HG03135 (cell line): ENCODE measurements around the gene POLR3G.

Source experiments
- ATAC-seq: cut with Tn5 transposase; IDR thresholded peaks from one replicate; pipeline ENCODE4 v1.9.1; 2021; ENCODE audit warnings: mild to moderate bottlenecking, moderate library complexity; ENCODE audit not compliant: unreplicated experiment

POLR3G gene

DNA sequence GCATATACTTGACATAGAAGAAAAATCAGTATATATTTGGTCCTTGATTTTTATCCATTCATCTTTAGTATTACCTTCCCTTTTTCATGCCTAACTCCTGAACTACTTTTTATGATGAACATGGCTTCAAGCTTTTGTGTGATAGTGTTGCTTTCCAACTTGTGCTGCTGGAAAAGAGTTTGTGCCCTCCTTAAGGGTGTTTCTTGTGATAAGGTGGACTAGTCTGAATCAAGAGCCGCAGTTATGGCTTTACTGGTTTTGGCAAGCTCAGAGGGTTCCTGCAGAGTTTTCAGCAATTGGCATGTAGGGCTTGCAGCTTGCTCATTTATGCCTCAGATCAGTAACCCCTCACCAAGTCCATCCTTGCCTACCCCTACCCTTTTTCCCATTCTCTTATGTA lies 20.5 kb downstream of the POLR3G start:
- no peak for ATAC-seq

DNA sequence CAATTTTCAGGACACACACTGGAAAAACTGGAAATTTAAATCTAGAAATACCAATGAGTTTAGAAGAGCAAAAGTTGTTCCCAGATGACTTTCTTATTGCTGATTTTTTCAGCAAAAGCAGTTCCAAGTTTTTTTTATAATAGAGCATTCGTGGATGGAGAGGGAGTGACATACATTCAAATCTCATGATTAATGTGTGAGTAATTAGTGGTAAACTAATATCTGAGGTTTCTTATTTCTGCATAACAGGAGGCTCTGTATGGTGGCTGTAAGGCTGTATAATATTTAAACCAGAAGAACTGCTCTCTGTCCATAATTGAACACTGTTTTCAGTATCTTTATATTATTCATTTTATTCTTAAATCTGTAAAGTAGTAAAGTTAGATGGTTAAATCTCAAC lies 28.9 kb downstream of the POLR3G start:
- no peak for ATAC-seq

- ATAC-seq, result no peak
These were observed 30.1 kb downstream of the POLR3G start for GRCh38 chr5:90504743-90505142.

DNA sequence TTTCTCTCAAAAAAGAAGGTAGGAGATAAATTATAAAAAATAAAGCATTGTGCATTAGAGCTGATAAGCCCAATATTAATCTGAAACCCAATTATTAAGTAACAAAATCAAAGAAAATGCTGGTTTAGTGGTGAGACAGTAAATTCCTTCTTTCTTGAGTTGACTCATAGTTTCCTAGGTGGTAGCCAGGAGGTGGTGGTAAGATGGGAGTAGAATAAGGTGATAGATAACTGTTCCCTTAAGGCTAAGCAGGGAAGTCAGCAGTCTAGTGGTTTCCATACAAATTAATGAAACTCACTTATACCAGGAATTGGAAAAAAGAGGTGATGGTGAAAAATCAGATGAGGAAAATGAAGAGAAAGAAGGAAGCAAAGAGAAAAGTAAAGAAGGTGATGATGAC lies 31.6 kb downstream of the POLR3G start:
- no peak for ATAC-seq

DNA sequence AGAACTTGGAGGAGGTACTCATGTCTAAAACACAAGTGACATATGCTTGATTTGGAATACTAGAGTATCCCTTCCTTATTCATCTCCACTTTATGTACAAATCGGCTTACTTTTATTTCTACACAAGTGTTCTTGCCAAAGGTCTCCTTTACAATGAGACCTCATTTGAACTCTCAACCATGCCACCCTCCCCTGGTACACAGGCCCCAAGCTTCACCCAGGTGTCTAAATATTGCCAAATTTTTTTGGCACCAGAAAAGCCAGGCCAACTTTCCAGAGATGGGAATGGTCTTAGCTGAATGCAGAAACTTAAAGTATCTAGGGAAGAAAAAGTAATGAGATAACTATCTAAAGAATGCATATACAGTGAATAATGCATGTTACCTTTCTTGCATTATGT lies 35.8 kb downstream of the POLR3G start:
- ATAC-seq, result no peak

GRCh38 chr5:90514520-90514919 lies 39.9 kb downstream of the POLR3G start:
- no peak for ATAC-seq

DNA sequence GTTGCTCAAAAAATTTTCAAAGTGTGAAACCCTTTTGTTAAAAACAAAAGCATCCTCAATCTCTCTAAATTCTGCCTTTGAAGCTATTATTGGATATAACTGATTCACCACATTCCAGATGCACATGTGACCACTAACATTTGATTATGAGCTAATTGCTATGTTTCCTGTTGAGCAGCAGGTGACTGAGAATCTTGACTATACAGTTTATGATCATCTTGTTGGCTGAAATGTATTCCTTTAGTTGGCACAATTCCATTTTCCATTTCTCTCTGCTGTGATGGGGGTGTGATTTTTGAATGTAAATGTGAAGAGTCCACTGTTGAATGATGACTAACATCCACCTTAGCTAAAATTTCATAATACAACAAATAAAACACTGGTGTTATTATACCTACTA lies 44.0 kb downstream of the POLR3G start:
- no peak for ATAC-seq

GRCh38 chr5:90519081-90519480 lies 44.4 kb downstream of the POLR3G start:
- no peak for ATAC-seq

- ATAC-seq, result no peak
These were observed 54.0 kb downstream of the POLR3G start for GRCh38 chr5:90528601-90529193.

DNA sequence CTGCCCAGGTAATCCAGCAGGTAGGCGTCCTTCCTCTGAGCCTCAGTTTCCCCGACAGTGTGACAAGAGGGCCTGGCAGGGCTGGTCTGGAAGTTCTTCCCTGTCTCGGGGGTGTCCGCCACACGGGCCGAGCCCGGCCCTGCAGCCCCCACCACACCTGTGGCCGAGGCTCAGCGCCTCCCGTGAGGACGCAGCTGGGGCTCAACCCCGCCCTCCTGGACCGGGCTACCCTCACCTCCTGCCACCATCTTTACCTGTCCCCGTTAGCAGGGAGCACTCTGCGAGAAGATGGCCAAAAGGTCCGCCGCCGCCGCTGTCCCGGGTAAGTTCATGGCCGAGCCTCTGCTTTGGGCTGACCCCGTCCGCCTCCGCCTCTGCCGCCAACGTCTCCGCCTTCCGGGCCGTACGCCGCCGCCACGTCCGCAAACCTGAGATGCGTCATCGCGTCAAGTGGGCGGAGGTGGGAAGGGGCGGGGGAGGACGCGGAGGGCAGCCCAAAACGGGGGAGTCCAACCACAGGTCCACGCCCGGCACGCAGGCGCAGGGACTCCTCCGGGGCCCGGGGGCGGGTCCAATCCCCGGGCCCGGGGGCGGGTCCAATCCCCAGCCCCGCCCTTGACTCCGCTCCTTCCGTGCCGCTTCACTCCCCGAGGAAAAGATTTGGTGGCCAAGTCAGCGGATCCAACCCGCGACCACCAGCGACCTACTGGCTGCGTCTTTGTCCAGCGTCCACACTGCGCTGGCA lies 54.7 kb downstream of the POLR3G start, which contains the start of gene LYSMD3:
TSS of gene LYSMD3 (minus strand) at position 391 of the 745 bp plus-strand sequence. CDS start 4,295 bp downstream, outside the sequence.
- ATAC-seq, result peak; percentile 93

GRCh38 chr5:90529939-90530677 lies 55.4 kb downstream of the POLR3G start:
- peak; percentile 57 for ATAC-seq

- no peak for ATAC-seq
These were observed 56.2 kb downstream of the POLR3G start for GRCh38 chr5:90530736-90531487.

DNA sequence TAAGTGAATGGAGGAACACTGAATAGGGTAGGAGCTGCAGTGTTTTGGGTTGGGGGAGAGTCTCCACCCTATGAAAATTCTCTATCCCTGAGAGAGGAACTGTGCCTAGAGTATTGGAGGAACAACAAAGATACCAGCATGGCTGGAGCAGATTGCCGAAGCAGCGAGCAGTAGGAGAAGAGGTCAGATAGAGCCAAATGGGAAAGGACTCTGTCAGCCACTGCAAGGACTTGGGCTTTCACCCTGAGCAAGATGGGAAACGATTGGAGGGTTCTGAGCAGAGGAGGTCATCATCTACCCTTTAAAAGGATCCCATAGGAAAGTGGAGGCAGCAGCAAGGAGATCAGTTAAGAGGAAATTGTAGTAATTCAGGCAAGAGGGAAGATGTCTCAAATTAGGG lies 59.1 kb downstream of the POLR3G start:
- no peak for ATAC-seq

GRCh38 chr5:90534922-90535321 lies 60.3 kb downstream of the POLR3G start:
- no peak for ATAC-seq

GRCh38 chr5:90542827-90543519 lies 68.3 kb downstream of the POLR3G start:
- no peak for ATAC-seq

DNA sequence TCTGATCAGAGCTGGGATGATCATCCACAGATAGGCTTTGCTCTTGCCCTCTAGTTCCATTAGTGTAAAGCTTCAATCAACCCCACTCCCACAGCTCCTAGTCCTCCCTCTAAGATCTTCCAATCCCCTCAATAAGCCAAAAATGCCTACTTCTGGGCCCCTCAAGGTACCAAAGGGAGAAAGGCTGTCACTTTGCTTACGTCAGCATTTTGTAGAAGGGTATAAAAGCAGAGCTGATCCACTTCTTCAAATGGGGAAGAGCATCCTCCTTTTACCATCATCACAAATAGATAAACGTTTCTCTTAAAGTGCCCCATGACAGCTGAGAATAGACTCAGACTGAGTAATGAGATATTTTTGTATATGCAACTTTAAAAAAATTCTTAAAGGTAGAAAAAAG lies 70.8 kb downstream of the POLR3G start:
- no peak for ATAC-seq

DNA sequence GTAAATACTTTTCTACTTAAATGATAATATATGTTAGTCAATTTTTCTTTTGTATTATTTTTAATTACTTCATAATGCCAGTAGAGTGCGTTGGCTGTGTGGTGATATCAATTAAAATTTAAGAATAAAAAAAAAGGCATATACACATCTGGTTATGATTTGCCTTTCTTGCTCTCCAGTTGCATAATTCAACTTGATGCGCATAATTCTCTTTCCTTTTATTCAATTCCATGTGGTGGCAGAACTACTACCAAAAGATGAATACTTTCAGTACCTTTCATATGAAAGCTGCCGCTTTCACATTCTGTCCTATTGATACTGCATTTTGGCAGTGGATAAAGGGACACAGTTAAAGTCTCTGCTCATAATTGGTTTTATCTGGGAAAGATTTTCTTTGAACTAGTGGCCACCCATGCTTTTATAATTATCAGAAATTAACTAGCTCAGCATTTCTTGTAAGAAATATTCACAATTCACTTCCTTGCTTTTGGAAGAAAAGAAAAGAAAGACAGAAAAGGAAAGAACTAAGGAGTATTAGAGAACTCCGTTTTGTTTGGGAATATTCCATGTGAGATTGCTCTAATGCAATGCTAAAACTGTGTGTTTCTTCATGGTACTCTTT lies 71.7 kb downstream of the POLR3G start:
- no peak for ATAC-seq

DNA sequence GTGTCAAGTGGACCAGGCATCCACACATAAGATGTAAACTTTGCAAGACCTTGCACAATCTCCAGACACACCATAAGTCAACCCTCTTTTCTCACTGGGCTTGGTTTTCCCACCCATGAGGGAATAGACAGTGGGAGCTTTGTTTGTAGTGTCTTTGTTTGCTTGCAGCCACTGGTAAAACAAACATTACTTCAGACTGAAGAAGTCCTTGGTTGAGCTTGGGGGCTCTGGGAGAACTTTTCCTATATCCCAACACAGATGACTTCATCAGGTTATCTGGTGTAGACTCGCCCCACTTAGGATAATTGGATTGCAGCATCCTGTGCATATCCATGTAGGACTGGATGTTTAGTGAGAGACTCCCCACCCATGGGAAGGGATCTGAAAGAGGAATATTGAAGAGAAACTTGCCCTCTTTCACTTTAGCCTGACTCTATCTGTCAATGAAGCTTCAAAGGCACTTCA lies 72.4 kb downstream of the POLR3G start:
- no peak for ATAC-seq

- ATAC-seq, result no peak
These were observed 73.5 kb downstream of the POLR3G start for GRCh38 chr5:90548069-90548593.

- no peak for ATAC-seq
These were observed 74.6 kb downstream of the POLR3G start for GRCh38 chr5:90549223-90549622.
